Prostate gland (tissue), 2 donors: Measurements from ENCODE around the gene BABAM2. TPM values are rescaled to one million over a fixed set of nuclear protein-coding genes. Genes with fewer than 3 reads are reported as not detected.
A peak's percentile ranks its signal among the peaks of the same experiment; 100 is the strongest.
"Not testable (repeated sequence)": the region's sequence is repeated elsewhere in the genome, so short reads cannot be mapped to it uniquely, and the experiment has no call there.

Source experiments
- DNase-seq: peaks from one replicate; pipeline ENCODE4 v3.0.0-alpha.2; 2019; ENCODE audit warnings: low spot score
- H3K27ac ChIP-seq, 2 donors: fragments of 200-600 bp; sonication (generic); 2 replicates each; pipeline ENCODE4 v1.5.1; 2017 to 2019
- H3K27me3 ChIP-seq: fragments of 200-600 bp; sonication (generic); replicated peaks from 2 replicates; pipeline ENCODE4 v1.5.1; 2019; ENCODE audit not compliant: insufficient read depth
- H3K36me3 ChIP-seq, 2 donors: fragments of 200-600 bp; sonication (generic); 1 replicate in 1 of 2; 2 replicates in 1 of 2; pipeline versions ENCODE4 v1.5.1 to v1.8.1; 2017 to 2019
- H3K4me1 ChIP-seq: fragments of 200-600 bp; sonication (generic); replicated peaks from 2 replicates; pipeline ENCODE4 v1.5.1; 2019
- H3K4me3 ChIP-seq, 2 donors: fragments of 200-600 bp; sonication (generic); 2 replicates each; pipeline ENCODE4 v1.5.1; 2017 to 2019
- H3K9me3 ChIP-seq: fragments of 200-600 bp; sonication (generic); 2 replicates; pipeline ENCODE4 v1.5.1; 2017
- POLR2A ChIP-seq: fragments of 450-650 bp; IDR thresholded peaks from one replicate; pipeline ENCODE4 v1.6.1; 2016; ENCODE audit warnings: antibody characterized with exemption, mild to moderate bottlenecking
- POLR2AphosphoS5 ChIP-seq: sonication (generic); formaldehyde crosslinking; IDR thresholded peaks from one replicate; pipeline ENCODE4 v1.6.1; 2017; ENCODE audit warnings: antibody characterized with exemption
- WGBS: methylation state at CpG from one replicate; pipeline ENCODE4 v1.1.5; 2018; 5-methylcytosine and 5-hydroxymethylcytosine counted together
- intact Hi-C: fragments of 100-400 bp; cut with DNase I; formaldehyde crosslinking; loops from one replicate; pipeline ENCODE4 v1.14.2; 2022
- total RNA-seq, 2 donors: library from RNA; depleted of rRNA; stranded (reverse); fragments of >200 nt; gene quantifications; one replicate each; pipeline ENCODE4 v1.1.0, GENCODE V29; 2016
- TF ChIP-seq, protein P1 (sequence below), 4 experiments: fragments of 200-600 bp in 2 of 4; fragments of 450-650 bp in 2 of 4; sonication (generic) in 2 of 4; IDR thresholded peaks; 1 replicate in 3 of 4; 2 replicates in 1 of 4; pipeline ENCODE4 v1.5.1; 2016 to 2019; ENCODE audit warnings: antibody characterized with exemption in 4 of 4, mild to moderate bottlenecking in 2 of 4, moderate library complexity in 2 of 4

The BABAM2 gene
- total RNA-seq, 2 donors from 2014 or later = 35.8 to 37.3 TPM

DNA sequence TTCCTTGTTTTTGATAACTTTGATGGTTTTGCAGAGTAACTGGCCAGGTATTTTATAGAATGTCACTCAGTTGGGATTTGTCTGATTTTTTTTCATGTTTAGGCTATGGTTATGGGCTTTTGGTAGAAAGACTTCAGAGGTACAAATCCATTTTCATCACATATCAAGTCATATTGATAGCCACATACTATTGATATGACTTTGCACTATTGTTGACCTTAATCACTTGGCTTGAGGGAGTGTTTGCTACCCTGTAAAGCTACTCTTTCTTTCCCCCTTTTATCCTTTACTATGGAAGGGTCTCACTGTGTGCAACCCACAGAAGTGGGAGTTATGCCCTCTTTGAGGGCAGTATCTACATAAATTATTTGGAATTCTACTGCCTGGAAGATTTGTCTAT, 109.8 kb downstream of the BABAM2 start:
- Histone ChIP-seq H3K9me3 (no peaks in the 10 kb centered on the region), H3K4me3 (no peak overlapping the region), H3K27me3 (no peaks in the 10 kb centered on the region), H3K27ac (no peak overlapping the region), H3K4me1 (no peaks in the 10 kb centered on the region), H3K36me3 (no peaks in the 10 kb centered on the region)
- TF ChIP-seq, protein P1, sequence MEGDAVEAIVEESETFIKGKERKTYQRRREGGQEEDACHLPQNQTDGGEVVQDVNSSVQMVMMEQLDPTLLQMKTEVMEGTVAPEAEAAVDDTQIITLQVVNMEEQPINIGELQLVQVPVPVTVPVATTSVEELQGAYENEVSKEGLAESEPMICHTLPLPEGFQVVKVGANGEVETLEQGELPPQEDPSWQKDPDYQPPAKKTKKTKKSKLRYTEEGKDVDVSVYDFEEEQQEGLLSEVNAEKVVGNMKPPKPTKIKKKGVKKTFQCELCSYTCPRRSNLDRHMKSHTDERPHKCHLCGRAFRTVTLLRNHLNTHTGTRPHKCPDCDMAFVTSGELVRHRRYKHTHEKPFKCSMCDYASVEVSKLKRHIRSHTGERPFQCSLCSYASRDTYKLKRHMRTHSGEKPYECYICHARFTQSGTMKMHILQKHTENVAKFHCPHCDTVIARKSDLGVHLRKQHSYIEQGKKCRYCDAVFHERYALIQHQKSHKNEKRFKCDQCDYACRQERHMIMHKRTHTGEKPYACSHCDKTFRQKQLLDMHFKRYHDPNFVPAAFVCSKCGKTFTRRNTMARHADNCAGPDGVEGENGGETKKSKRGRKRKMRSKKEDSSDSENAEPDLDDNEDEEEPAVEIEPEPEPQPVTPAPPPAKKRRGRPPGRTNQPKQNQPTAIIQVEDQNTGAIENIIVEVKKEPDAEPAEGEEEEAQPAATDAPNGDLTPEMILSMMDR (IDR thresholded peaks at IDR 0.05) = no peak
- TF ChIP-seq POLR2AphosphoS5 (no peak), POLR2A (no peak)
- intact Hi-C loops = no loop called here
- DNase-seq = no peak

DNA sequence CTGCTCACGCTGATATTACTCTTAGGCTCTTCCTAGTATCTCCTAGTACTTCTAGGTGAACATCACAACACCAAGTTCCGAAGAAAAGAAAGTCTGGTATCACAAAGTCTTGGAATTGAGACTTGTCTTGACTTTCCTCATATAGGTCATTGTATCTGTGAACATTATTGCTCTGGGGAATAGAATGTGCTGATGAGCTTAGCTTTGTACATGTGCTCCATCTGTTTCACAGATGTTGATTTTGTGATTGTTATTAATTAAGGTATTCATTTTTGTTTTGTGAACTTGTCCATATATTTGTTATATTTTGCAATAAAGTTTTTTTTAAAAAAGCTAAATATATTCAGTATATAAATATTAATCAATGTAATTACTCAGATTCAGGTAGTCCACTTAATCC, 111.7 kb downstream of the BABAM2 start:
- no peak overlapping the region for H3K4me3 ChIP-seq
- DNase-seq = no peak
- H3K27me3 ChIP-seq = no peaks in the 10 kb centered on the region
- intact Hi-C loops = no loop called here
- H3K36me3 ChIP-seq = no peaks in the 10 kb centered on the region
- no peaks in the 10 kb centered on the region for H3K9me3 ChIP-seq
- no peak overlapping the region for H3K27ac ChIP-seq
- WGBS = 98% methylated on average over 2 of the region's 2 CpGs
- no peaks in the 10 kb centered on the region for H3K4me1 ChIP-seq
- TF ChIP-seq, protein P1 (IDR thresholded peaks at IDR 0.05) = no peak
- TF ChIP-seq POLR2A (no peak), POLR2AphosphoS5 (no peak)

DNA sequence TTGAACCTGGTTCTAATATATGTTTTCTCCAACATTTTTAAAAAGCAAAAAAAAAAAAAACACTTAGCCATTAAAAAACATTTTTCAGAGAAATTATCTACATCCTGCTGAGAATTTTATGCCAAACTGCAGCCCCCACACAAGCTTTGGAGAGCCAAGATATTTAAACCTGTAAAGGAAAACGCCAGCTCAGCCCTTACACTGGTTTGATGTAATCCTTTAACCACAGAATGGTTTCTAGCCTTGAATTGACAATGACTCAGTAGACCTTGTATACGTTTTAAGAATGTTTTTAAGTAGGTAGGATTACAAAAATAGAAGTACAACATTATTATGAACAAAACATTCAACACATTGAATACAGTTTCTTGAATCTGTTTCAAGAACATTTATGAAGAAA, 113.6 kb downstream of the BABAM2 start:
- Histone ChIP-seq H3K4me3 (no peak overlapping the region), H3K9me3 (no peaks in the 10 kb centered on the region), H3K27ac (no peak overlapping the region), H3K27me3 (no peaks in the 10 kb centered on the region), H3K36me3 (no peaks in the 10 kb centered on the region), H3K4me1 (no peaks in the 10 kb centered on the region)
- TF ChIP-seq POLR2A (no peak), POLR2AphosphoS5 (no peak)
- TF ChIP-seq, protein P1 (IDR thresholded peaks at IDR 0.05) = no peak
- WGBS = 53% methylated on average over 2 of the region's 2 CpGs
- DNase-seq = no peak
- intact Hi-C loops = no loop called here

DNA sequence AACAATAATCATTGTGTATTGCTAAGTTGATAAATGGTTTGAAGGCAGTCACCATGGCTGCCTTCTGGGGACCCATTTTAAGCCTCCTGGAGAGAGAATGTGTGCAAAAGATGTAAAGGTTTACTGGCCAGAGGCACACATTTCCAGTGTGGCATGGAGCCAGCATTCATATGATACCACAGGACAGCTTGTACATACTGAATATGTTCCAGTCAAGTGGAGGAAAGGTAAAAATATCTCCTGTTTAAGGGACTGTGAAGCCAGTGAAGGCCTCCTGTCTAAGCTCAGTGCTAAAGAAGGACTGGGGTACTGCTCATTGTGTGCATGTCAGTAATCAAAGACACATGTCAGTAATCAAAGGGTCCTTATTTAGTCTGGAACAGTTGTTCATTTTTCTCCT, 119.2 kb downstream of the BABAM2 start:
- no peak overlapping the region for H3K27ac ChIP-seq
- no peaks in the 10 kb centered on the region for H3K4me1 ChIP-seq
- no peaks in the 10 kb centered on the region for H3K36me3 ChIP-seq
- TF ChIP-seq POLR2A = no peak
- no peak for TF ChIP-seq POLR2AphosphoS5
- TF ChIP-seq, protein P1 (IDR thresholded peaks at IDR 0.05) = no peak
- no peak overlapping the region for H3K4me3 ChIP-seq
- intact Hi-C loops = no loop called here
- DNase-seq = peak; percentile 4
- H3K9me3 ChIP-seq = no peaks in the 10 kb centered on the region
- H3K27me3 ChIP-seq = no peaks in the 10 kb centered on the region

DNA sequence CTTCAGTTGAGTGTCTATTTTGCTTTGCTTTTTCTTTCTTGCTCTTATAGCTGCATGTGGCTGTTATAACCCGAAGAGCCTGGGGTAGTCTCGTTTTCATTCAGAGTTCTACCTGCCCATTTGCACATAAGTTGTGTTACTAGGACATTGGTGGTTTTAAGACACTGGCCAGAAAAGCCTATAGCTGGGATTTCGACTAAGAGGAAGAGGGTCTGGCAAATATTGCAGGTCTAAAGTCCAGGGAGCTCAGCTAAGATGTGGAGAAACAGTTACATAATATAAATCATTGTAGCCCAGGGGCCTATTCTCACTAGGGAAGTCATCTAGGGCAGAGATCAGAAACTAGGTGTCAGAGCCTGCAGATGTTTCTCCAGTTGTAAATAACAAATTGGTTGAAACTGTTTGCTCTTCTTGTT, 120.8 kb downstream of the BABAM2 start:
- H3K4me1 ChIP-seq = no peaks in the 10 kb centered on the region
- no peaks in the 10 kb centered on the region for H3K9me3 ChIP-seq
- H3K4me3 ChIP-seq = no peak overlapping the region
- H3K36me3 ChIP-seq = no peaks in the 10 kb centered on the region
- no peak overlapping the region for H3K27ac ChIP-seq
- TF ChIP-seq, protein P1 (IDR thresholded peaks at IDR 0.05) = no peak
- WGBS = 74% methylated on average over 3 of the region's 3 CpGs
- intact Hi-C loops = no loop called here
- no peak for DNase-seq
- H3K27me3 ChIP-seq = no peaks in the 10 kb centered on the region

DNA sequence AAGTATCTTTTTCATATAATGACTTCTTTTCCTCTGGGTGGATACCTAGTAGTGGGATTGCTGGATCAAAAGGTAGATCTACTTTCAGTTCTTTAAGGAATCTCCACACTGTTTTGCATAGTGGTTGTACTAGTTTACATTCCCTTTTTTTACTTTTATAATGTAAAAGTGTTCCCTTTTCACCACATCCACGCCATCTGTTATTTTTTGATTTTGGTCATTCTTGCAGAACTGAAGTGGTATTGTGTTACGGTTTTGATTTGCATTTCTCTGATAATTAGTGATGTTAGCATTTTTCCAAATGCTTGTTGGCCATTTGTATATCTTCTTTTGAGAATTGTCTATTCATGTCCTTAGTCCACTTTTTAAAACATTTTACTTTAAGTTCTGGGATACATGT, 127.9 kb downstream of the BABAM2 start:
- H3K36me3 ChIP-seq, H3K27me3 ChIP-seq, H3K27ac ChIP-seq, H3K9me3 ChIP-seq, H3K4me3 ChIP-seq, H3K4me1 ChIP-seq, DNase-seq, intact Hi-C loops: not testable (repeated sequence)
- WGBS = 99% methylated on average over 2 of the region's 2 CpGs

DNA sequence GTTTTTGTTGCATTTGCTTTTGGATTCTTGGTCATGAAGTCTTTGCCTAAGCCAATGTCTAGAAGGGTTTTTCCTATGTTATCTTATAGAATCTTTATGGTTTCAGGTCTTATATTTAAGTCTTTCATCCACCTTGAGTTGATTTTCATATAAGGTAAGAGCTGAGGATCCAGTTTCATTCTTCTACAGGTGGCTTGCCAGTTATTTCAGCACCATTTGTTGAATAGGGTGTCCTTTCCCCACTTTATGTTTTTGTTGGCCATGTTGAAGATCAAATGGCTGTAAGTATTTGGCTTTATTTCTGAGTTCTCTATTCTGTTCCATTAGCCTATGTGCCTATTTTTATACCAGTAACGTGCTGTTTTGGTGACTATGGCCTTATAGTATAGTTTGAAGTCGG, 129.0 kb downstream of the BABAM2 start:
- H3K27me3 ChIP-seq, H3K9me3 ChIP-seq, intact Hi-C loops, DNase-seq, H3K27ac ChIP-seq, H3K36me3 ChIP-seq, H3K4me1 ChIP-seq, H3K4me3 ChIP-seq: not testable (repeated sequence)
- WGBS = 93% methylated on average over 2 of the region's 2 CpGs
